ENCODE data around the gene CTDSPL2.
"Not testable (repeated sequence)": the region's sequence is repeated elsewhere in the genome, so short reads cannot be mapped to it uniquely, and the experiment has no call there.

Gene CTDSPL2

GRCh38 chr15:44542596-44542995, 115.2 kb downstream of the CTDSPL2 start:
- Histone ChIP-seq H3K27ac (ENCODE audit: low read depth, low read length) (no peak overlapping the region), H3K4me1 (ENCODE audit: control insufficient read depth, insufficient read depth, low read length) (peaks cover 16% of the 10 kb centered on the region), H3K9me3 (ENCODE audit: control insufficient read depth, insufficient read depth, low read length) (no peaks in the 10 kb centered on the region), H3K27me3 (ENCODE audit: control insufficient read depth, insufficient read depth, low read length) (no peaks in the 10 kb centered on the region), H3K36me3 (ENCODE audit: control insufficient read depth, insufficient read depth, low read length) (peaks cover 30% of the 10 kb centered on the region), H3K4me3 (ENCODE audit: low read depth, low read length) (no peak overlapping the region), H3K9ac (ENCODE audit: low read depth, low read length) (no peak overlapping the region)

- peaks cover 35% of the 10 kb centered on the region for H3K36me3 ChIP-seq (ENCODE audit: control insufficient read depth, insufficient read depth, low read length)
These were observed 117.3 kb downstream of the CTDSPL2 start for GRCh38 chr15:44544745-44545144.

GRCh38 chr15:44545913-44546802, 118.7 kb downstream of the CTDSPL2 start:
- Histone ChIP-seq H3K4me1 (ENCODE audit: control insufficient read depth, insufficient read depth, low read length) (peaks cover 8% of the 10 kb centered on the region; the same call in 1 of the 2 replicates), H3K27ac (ENCODE audit: low read depth, low read length) (no peak overlapping the region)

More at GRCh38 chr15:44544745-44545144, 117.3 kb downstream of the CTDSPL2 start:
- not testable (repeated sequence) for H3K4me1 ChIP-seq (ENCODE audit: control insufficient read depth, insufficient read depth, low read length); H3K9me3 ChIP-seq (ENCODE audit: control insufficient read depth, insufficient read depth, low read length); H3K9ac ChIP-seq (ENCODE audit: low read depth, low read length); H3K4me3 ChIP-seq (ENCODE audit: low read depth, low read length); H3K27ac ChIP-seq (ENCODE audit: low read depth, low read length); H3K27me3 ChIP-seq (ENCODE audit: control insufficient read depth, insufficient read depth, low read length)

GRCh38 chr15:44549152-44549551, 121.7 kb downstream of the CTDSPL2 start:
- not testable (repeated sequence) for H3K9me3 ChIP-seq (ENCODE audit: control insufficient read depth, insufficient read depth, low read length); H3K27ac ChIP-seq (ENCODE audit: low read depth, low read length); H3K27me3 ChIP-seq (ENCODE audit: control insufficient read depth, insufficient read depth, low read length); H3K4me1 ChIP-seq (ENCODE audit: control insufficient read depth, insufficient read depth, low read length); H3K4me3 ChIP-seq (ENCODE audit: low read depth, low read length); H3K9ac ChIP-seq (ENCODE audit: low read depth, low read length)
- peaks cover 44% of the 10 kb centered on the region for H3K36me3 ChIP-seq (ENCODE audit: control insufficient read depth, insufficient read depth, low read length)

More at GRCh38 chr15:44545913-44546802, 118.7 kb downstream of the CTDSPL2 start:
- no peaks in the 10 kb centered on the region for H3K9me3 ChIP-seq (ENCODE audit: control insufficient read depth, insufficient read depth, low read length)
- H3K9ac ChIP-seq (ENCODE audit: low read depth, low read length): no peak overlapping the region
- H3K36me3 ChIP-seq (ENCODE audit: control insufficient read depth, insufficient read depth, low read length): peaks cover 30% of the 10 kb centered on the region
- no peak overlapping the region for H3K4me3 ChIP-seq (ENCODE audit: low read depth, low read length)
- no peaks in the 10 kb centered on the region for H3K27me3 ChIP-seq (ENCODE audit: control insufficient read depth, insufficient read depth, low read length)

- Histone ChIP-seq H3K4me1 (ENCODE audit: control insufficient read depth, insufficient read depth, low read length) (peaks cover 8% of the 10 kb centered on the region; the same call in 1 of the 2 replicates), H3K9me3 (ENCODE audit: control insufficient read depth, insufficient read depth, low read length) (no peaks in the 10 kb centered on the region), H3K27ac (ENCODE audit: low read depth, low read length) (no peak overlapping the region), H3K36me3 (ENCODE audit: control insufficient read depth, insufficient read depth, low read length) (peaks cover 55% of the 10 kb centered on the region), H3K4me3 (ENCODE audit: low read depth, low read length) (no peak overlapping the region), H3K27me3 (ENCODE audit: control insufficient read depth, insufficient read depth, low read length) (no peaks in the 10 kb centered on the region), H3K9ac (ENCODE audit: low read depth, low read length) (no peak overlapping the region)
These were observed 122.8 kb downstream of the CTDSPL2 start for GRCh38 chr15:44550256-44550655.

- no peaks in the 10 kb centered on the region for H3K9me3 ChIP-seq (ENCODE audit: control insufficient read depth, insufficient read depth, low read length)
- no peak overlapping the region for H3K27ac ChIP-seq (ENCODE audit: low read depth, low read length)
- no peaks in the 10 kb centered on the region for H3K27me3 ChIP-seq (ENCODE audit: control insufficient read depth, insufficient read depth, low read length)
- no peak overlapping the region for H3K9ac ChIP-seq (ENCODE audit: low read depth, low read length)
- H3K4me1 ChIP-seq (ENCODE audit: control insufficient read depth, insufficient read depth, low read length): peaks cover 4% of the 10 kb centered on the region; the same call in 1 of the 2 replicates
- H3K4me3 ChIP-seq (ENCODE audit: low read depth, low read length): no peak overlapping the region
- peaks cover 59% of the 10 kb centered on the region for H3K36me3 ChIP-seq (ENCODE audit: control insufficient read depth, insufficient read depth, low read length)
These were observed 123.3 kb downstream of the CTDSPL2 start for GRCh38 chr15:44550734-44551133.

- H3K36me3 ChIP-seq (ENCODE audit: control insufficient read depth, insufficient read depth, low read length): peaks cover 88% of the 10 kb centered on the region
These were observed 127.7 kb downstream of the CTDSPL2 start for GRCh38 chr15:44554934-44555723.

GRCh38 chr15:44560926-44561325, 133.5 kb downstream of the CTDSPL2 start:
- H3K27me3 ChIP-seq (ENCODE audit: control insufficient read depth, insufficient read depth, low read length); H3K9ac ChIP-seq (ENCODE audit: low read depth, low read length); H3K4me1 ChIP-seq (ENCODE audit: control insufficient read depth, insufficient read depth, low read length); H3K27ac ChIP-seq (ENCODE audit: low read depth, low read length); H3K4me3 ChIP-seq (ENCODE audit: low read depth, low read length): not testable (repeated sequence)
- peaks cover 16% of the 10 kb centered on the region for H3K9me3 ChIP-seq (ENCODE audit: control insufficient read depth, insufficient read depth, low read length)
- peaks cover 95% of the 10 kb centered on the region for H3K36me3 ChIP-seq (ENCODE audit: control insufficient read depth, insufficient read depth, low read length)

More at GRCh38 chr15:44554934-44555723, 127.7 kb downstream of the CTDSPL2 start:
- Histone ChIP-seq H3K4me1 (ENCODE audit: control insufficient read depth, insufficient read depth, low read length) (no peaks in the 10 kb centered on the region), H3K9ac (ENCODE audit: low read depth, low read length) (no peak overlapping the region), H3K4me3 (ENCODE audit: low read depth, low read length) (no peak overlapping the region), H3K27ac (ENCODE audit: low read depth, low read length) (no peak overlapping the region), H3K9me3 (ENCODE audit: control insufficient read depth, insufficient read depth, low read length) (no peaks in the 10 kb centered on the region), H3K27me3 (ENCODE audit: control insufficient read depth, insufficient read depth, low read length) (no peaks in the 10 kb centered on the region)

- Histone ChIP-seq H3K4me1 (ENCODE audit: control insufficient read depth, insufficient read depth, low read length) (no peaks in the 10 kb centered on the region), H3K9me3 (ENCODE audit: control insufficient read depth, insufficient read depth, low read length) (peaks cover 16% of the 10 kb centered on the region), H3K9ac (ENCODE audit: low read depth, low read length) (no peak overlapping the region), H3K36me3 (ENCODE audit: control insufficient read depth, insufficient read depth, low read length) (peaks cover 82% of the 10 kb centered on the region), H3K4me3 (ENCODE audit: low read depth, low read length) (no peak overlapping the region), H3K27me3 (ENCODE audit: control insufficient read depth, insufficient read depth, low read length) (no peaks in the 10 kb centered on the region), H3K27ac (ENCODE audit: low read depth, low read length) (no peak overlapping the region)
These were observed 138.1 kb downstream of the CTDSPL2 start for GRCh38 chr15:44565387-44566154.

- Histone ChIP-seq H3K4me3 (ENCODE audit: low read depth, low read length) (no peak overlapping the region), H3K9me3 (ENCODE audit: control insufficient read depth, insufficient read depth, low read length) (peaks cover 16% of the 10 kb centered on the region), H3K4me1 (ENCODE audit: control insufficient read depth, insufficient read depth, low read length) (no peaks in the 10 kb centered on the region), H3K36me3 (ENCODE audit: control insufficient read depth, insufficient read depth, low read length) (peaks cover 77% of the 10 kb centered on the region), H3K27me3 (ENCODE audit: control insufficient read depth, insufficient read depth, low read length) (no peaks in the 10 kb centered on the region), H3K9ac (ENCODE audit: low read depth, low read length) (no peak overlapping the region), H3K27ac (ENCODE audit: low read depth, low read length) (no peak overlapping the region)
These were observed 138.7 kb downstream of the CTDSPL2 start for GRCh38 chr15:44566155-44566540.

Data from HUES48 (cell line).